Testis (tissue), 2 donors: ENCODE data around the gene EPS15.

Experiments used
- POLR2A ChIP-seq: fragments of 450-650 bp; IDR thresholded peaks from one replicate; pipeline ENCODE4 v1.6.1; 2017; ENCODE audit warnings: antibody characterized with exemption, mild to moderate bottlenecking, moderate library complexity
- TF ChIP-seq, protein P1 (sequence below), 3 experiments: fragments of 450-650 bp in 2 of 3; fragments of 200-600 bp in 1 of 3; sonication (generic) in 1 of 3; IDR thresholded peaks; one replicate each; pipeline ENCODE4 v1.5.1; 2016 to 2019; ENCODE audit warnings: antibody characterized with exemption in 3 of 3, mild to moderate bottlenecking in 2 of 3, moderate library complexity in 1 of 3

DNA sequence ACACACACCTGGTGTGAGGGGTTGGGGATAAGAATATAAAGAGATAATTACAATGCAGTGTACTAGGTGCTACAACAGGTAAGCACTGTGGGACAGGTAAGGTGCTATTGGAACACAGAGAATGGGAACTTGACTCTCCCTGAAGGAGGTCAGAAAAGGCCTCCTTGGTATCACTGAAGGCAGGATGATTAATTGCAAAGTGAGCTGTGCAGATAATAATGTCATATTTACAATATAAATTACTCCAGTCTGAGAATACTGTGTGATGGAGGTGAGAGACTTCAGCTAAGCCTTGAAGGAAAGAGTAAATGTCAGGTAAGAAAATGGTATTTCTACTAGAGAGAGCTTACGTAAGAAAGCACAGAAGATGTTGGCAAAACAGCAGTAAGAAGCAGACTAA, 91.6 kb downstream of the EPS15 start:
- TF ChIP-seq, protein P1, sequence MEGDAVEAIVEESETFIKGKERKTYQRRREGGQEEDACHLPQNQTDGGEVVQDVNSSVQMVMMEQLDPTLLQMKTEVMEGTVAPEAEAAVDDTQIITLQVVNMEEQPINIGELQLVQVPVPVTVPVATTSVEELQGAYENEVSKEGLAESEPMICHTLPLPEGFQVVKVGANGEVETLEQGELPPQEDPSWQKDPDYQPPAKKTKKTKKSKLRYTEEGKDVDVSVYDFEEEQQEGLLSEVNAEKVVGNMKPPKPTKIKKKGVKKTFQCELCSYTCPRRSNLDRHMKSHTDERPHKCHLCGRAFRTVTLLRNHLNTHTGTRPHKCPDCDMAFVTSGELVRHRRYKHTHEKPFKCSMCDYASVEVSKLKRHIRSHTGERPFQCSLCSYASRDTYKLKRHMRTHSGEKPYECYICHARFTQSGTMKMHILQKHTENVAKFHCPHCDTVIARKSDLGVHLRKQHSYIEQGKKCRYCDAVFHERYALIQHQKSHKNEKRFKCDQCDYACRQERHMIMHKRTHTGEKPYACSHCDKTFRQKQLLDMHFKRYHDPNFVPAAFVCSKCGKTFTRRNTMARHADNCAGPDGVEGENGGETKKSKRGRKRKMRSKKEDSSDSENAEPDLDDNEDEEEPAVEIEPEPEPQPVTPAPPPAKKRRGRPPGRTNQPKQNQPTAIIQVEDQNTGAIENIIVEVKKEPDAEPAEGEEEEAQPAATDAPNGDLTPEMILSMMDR (IDR thresholded peaks at IDR 0.05) = no peak
- TF ChIP-seq POLR2A = no peak
